ENCODE measurements around the gene RPP21.
A peak's percentile ranks its signal among the peaks of the same experiment; 100 is the strongest.

RPP21 gene

GRCh38 chr6:30327232-30327746 lies 17.7 kb upstream of the RPP21 start:
- no peak for DNase-seq (ENCODE audit: low read depth)
- peak overlapping the region; percentile 97 for H3K4me3 ChIP-seq (ENCODE audit: control insufficient read depth, low read depth, low read length)
- TF ChIP-seq CTCF (conservative IDR thresholded peaks at IDR 0.05; ENCODE audit: control insufficient read depth, insufficient read depth, low read depth, low read length): no peak

GRCh38 chr6:30328397-30328796 lies 16.6 kb upstream of the RPP21 start:
- no peak overlapping the region for H3K4me3 ChIP-seq (ENCODE audit: control insufficient read depth, low read depth, low read length)
- no peak for DNase-seq (ENCODE audit: low read depth)
- TF ChIP-seq CTCF (conservative IDR thresholded peaks at IDR 0.05; ENCODE audit: control insufficient read depth, insufficient read depth, low read depth, low read length): no peak

GRCh38 chr6:30329331-30329730 lies 15.6 kb upstream of the RPP21 start:
- H3K4me3 ChIP-seq (ENCODE audit: control insufficient read depth, low read depth, low read length): no peak overlapping the region
- DNase-seq (ENCODE audit: low read depth): no peak
- no peak for TF ChIP-seq CTCF (conservative IDR thresholded peaks at IDR 0.05; ENCODE audit: control insufficient read depth, insufficient read depth, low read depth, low read length)

- no peak for TF ChIP-seq CTCF (conservative IDR thresholded peaks at IDR 0.05; ENCODE audit: control insufficient read depth, insufficient read depth, low read depth, low read length)
Measured at GRCh38 chr6:30331981-30332380, 13.0 kb upstream of the RPP21 start.

GRCh38 chr6:30334075-30334783 lies 10.7 kb upstream of the RPP21 start:
- H3K4me3 ChIP-seq (ENCODE audit: control insufficient read depth, low read depth, low read length): no peak overlapping the region
- no peak for DNase-seq (ENCODE audit: low read depth)
- no peak for TF ChIP-seq CTCF (conservative IDR thresholded peaks at IDR 0.05; ENCODE audit: control insufficient read depth, insufficient read depth, low read depth, low read length)

More at GRCh38 chr6:30331981-30332380, 13.0 kb upstream of the RPP21 start:
- DNase-seq (ENCODE audit: low read depth): no peak
- H3K4me3 ChIP-seq (ENCODE audit: control insufficient read depth, low read depth, low read length): no peak overlapping the region

- no peak for DNase-seq (ENCODE audit: low read depth)
- H3K4me3 ChIP-seq (ENCODE audit: control insufficient read depth, low read depth, low read length): no peak overlapping the region
- TF ChIP-seq CTCF (conservative IDR thresholded peaks at IDR 0.05; ENCODE audit: control insufficient read depth, insufficient read depth, low read depth, low read length): no peak
Measured at GRCh38 chr6:30340589-30341054, 4.3 kb upstream of the RPP21 start.

Data from fibroblast of mammary gland (primary cell).